PC-3 (cell line): Measurements from ENCODE around the gene MGARP. TPM values are rescaled to one million over a fixed set of nuclear protein-coding genes. Genes with fewer than 3 reads are reported as not detected.

Experiments
- ATAC-seq: fragments of 200-7000 bp; cut with Tn5 transposase; 2 replicates; pipeline ENCODE4 v1.9.1; 2020; ENCODE audit warnings: mild to moderate bottlenecking, moderate library complexity
- Bru-seq: library from RNA; stranded (reverse); fragments of 400-500 nt; gene quantifications from one replicate; lab custom pipeline; 2021; lab: Mats Ljungman, UMichigan
- BruChase-seq, 2 experiments: library from RNA; stranded (reverse); fragments of 400-500 nt; gene quantifications; one replicate each; lab custom pipeline; 2021; lab: Mats Ljungman, UMichigan
- BruUV-seq: library from RNA; stranded (reverse); fragments of 400-500 nt; replicated peaks from 2 replicates; lab custom pipeline; 2021; lab: Mats Ljungman, UMichigan
- CTCF ChIA-PET: fragments of 300-600 bp; sonication (Branson Sonifier 250); formaldehyde crosslinking; loops from one replicate; lab custom pipeline; 2022; ENCODE audit warnings: antibody characterized with exemption; lab: Charles Lee
- POLR2A ChIA-PET: fragments of 300-600 bp; sonication (Branson Sonifier 250); formaldehyde crosslinking; loops from one replicate; lab custom pipeline; 2022; ENCODE audit warnings: antibody characterized with exemption; ENCODE audit not compliant: unreplicated experiment; lab: Charles Lee
- DNase-seq: peaks from one replicate; pipeline ENCODE4 v3.0.0-alpha.2; 2015
- H2AFZ ChIP-seq: fragments of 300-600 bp; sonication (generic); 2 replicates; pipeline ENCODE4 v1.6.0; 2016; ENCODE audit warnings: antibody characterized with exemption, low read length
- H3F3A ChIP-seq: fragments of 300-600 bp; sonication (generic); one replicate; pipeline ENCODE4 v1.6.0; 2017; ENCODE audit warnings: antibody characterized with exemption, low read length, control low read depth, mild to moderate bottlenecking; ENCODE audit not compliant: unreplicated experiment
- H3K27ac ChIP-seq: fragments of 300-600 bp; sonication (generic); 2 replicates; pipeline ENCODE4 v1.5.1; 2016; ENCODE audit warnings: mild to moderate bottlenecking, low read length
- H3K27me3 ChIP-seq: fragments of 300-600 bp; sonication (generic); 2 replicates; pipeline ENCODE4 v1.6.1; 2016; ENCODE audit warnings: low read length, mixed read lengths
- H3K36me3 ChIP-seq: fragments of 300-600 bp; sonication (generic); 2 replicates; pipeline ENCODE4 v1.6.1; 2016; ENCODE audit warnings: low read depth, mixed run types, low read length, mixed read lengths
- H3K4me1 ChIP-seq: fragments of 300-600 bp; sonication (generic); 2 replicates; pipeline ENCODE4 v1.5.1; 2016; ENCODE audit warnings: low read length; ENCODE audit not compliant: insufficient read depth
- H3K4me2 ChIP-seq: fragments of 300-600 bp; sonication (generic); 2 replicates; pipeline ENCODE4 v1.6.0; 2016; ENCODE audit warnings: low read length
- H3K4me3 ChIP-seq: fragments of 300-600 bp; sonication (generic); 2 replicates; pipeline ENCODE4 v1.5.1; 2016; ENCODE audit warnings: mild to moderate bottlenecking, low read length, mixed read lengths
- H3K79me2 ChIP-seq: fragments of 300-600 bp; sonication (generic); 2 replicates; pipeline ENCODE4 v1.6.1; 2017; ENCODE audit warnings: low read length, mixed read lengths
- H3K9ac ChIP-seq: fragments of 300-600 bp; sonication (generic); 2 replicates; pipeline ENCODE4 v1.6.0; 2016; ENCODE audit warnings: mild to moderate bottlenecking, low read length
- H3K9me2 ChIP-seq: fragments of 300-600 bp; sonication (generic); replicated peaks from 2 replicates; pipeline ENCODE4 v1.6.1; 2016; ENCODE audit warnings: mixed run types, low read length, mixed read lengths
- H3K9me3 ChIP-seq: fragments of 300-600 bp; sonication (generic); 2 replicates; pipeline ENCODE4 v1.6.1; 2016; ENCODE audit warnings: low read length, mixed read lengths
- H4K20me1 ChIP-seq: fragments of 300-600 bp; sonication (generic); 2 replicates; pipeline ENCODE4 v1.6.1; 2016; ENCODE audit warnings: low read length, mixed read lengths
- CTCF ChIP-seq: fragments of 300-600 bp; sonication (generic); conservative IDR thresholded peaks from 2 replicates; pipeline ENCODE4 v1.5.1; 2017; ENCODE audit warnings: antibody characterized with exemption, low read depth, mild to moderate bottlenecking, low read length
- EZH2 ChIP-seq: fragments of 300-600 bp; sonication (generic); IDR thresholded peaks from one replicate; pipeline ENCODE4 v1.6.1; 2017; ENCODE audit warnings: antibody characterized with exemption, mild to moderate bottlenecking, low read length; ENCODE audit not compliant: unreplicated experiment
- EZH2phosphoT487 ChIP-seq: fragments of 300-600 bp; sonication (generic); IDR thresholded peaks from 2 replicates; pipeline ENCODE4 v1.6.1; 2018; ENCODE audit warnings: mild to moderate bottlenecking, antibody characterized with exemption, low read length, borderline replicate concordance
- intact Hi-C: fragments of 100-400 bp; cut with micrococcal nuclease; formaldehyde crosslinking; loops from 2 replicates; pipeline ENCODE4 v1.9.0; 2023
- long read RNA-seq: library from polyadenylated mRNA; unstranded; transcript quantifications from one replicate; pipeline ENCODE4 v2.0.0, GENCODE V29; 2021; ENCODE audit not compliant: unreplicated experiment
- total RNA-seq: library from RNA; depleted of rRNA; stranded (reverse); fragments of >200 nt; gene quantifications from 2 replicates; pipeline ENCODE4 v1.2.3, GENCODE V29; 2014; rRNA removed

The MGARP gene
- total RNA-seq: 0.33 TPM in 1 of 2 replicates, not detected in the other
- percentile 19 among the genes with signal in this experiment for Bru-seq, nascent RNA
- BruChase-seq, experiment 1, labeled RNA remaining after a 6-hour chase: percentile 34 among the genes with signal in this experiment
- BruChase-seq, experiment 2, labeled RNA remaining after a 2-hour chase: percentile 32 among the genes with signal in this experiment
- long read RNA-seq: 0 reads

GRCh38 chr4:139279760-139280620 is at the start of gene MGARP:
TSS of gene MGARP (minus strand) at chr4:139280225. CDS start at chr4:139280158, 67 bp downstream.
- Histone ChIP-seq H3K36me3 (no peaks in the 10 kb centered on the region), H3K9ac (no peak within 1 kb of the TSS), H3K4me1 (no peaks in the 10 kb centered on the region), H3K4me3 (no peak within 1 kb of the TSS), H3K9me3 (no peaks in the 10 kb centered on the region), H2AFZ (no peak within 1 kb of the TSS), H3K9me2 (no peaks in the 10 kb centered on the region), H4K20me1 (no peaks in the 10 kb centered on the region), H3K79me2 (no peaks in the 10 kb centered on the region), H3K4me2 (no peak within 1 kb of the TSS), H3F3A (no peaks in the 10 kb centered on the region), H3K27me3 (no peaks in the 10 kb centered on the region), H3K27ac (no peak within 1 kb of the TSS)
- POLR2A ChIA-PET: no interaction called here
- CTCF ChIA-PET: interaction anchor here (1.0 kb wide), 1 partner anchor 15 kb away, joined by 3 read pairs; no protein-coding TSS in a partner anchor
- TF ChIP-seq EZH2phosphoT487: no peak
- no peak for TF ChIP-seq EZH2
- no peak for TF ChIP-seq CTCF
- DNase-seq (no peak), ATAC-seq (no peak)
- no TSS peak for BruUV-seq
- intact Hi-C loops: loop anchor here (5.0 kb wide), 1 partner anchor 53 kb away; no protein-coding TSS in a partner anchor

- Histone ChIP-seq H2AFZ (no peak overlapping the region), H4K20me1 (peaks cover 24% of the 10 kb centered on the region; the same call in 1 of the 2 replicates), H3K27ac (no peak overlapping the region), H3K4me2 (no peak overlapping the region), H3K27me3 (no peaks in the 10 kb centered on the region), H3K9ac (no peak overlapping the region), H3K9me2 (no peaks in the 10 kb centered on the region), H3K79me2 (peaks cover 100% of the 10 kb centered on the region), H3K4me3 (no peak overlapping the region), H3K9me3 (no peaks in the 10 kb centered on the region), H3F3A (no peaks in the 10 kb centered on the region), H3K4me1 (no peaks in the 10 kb centered on the region), H3K36me3 (peaks cover 4% of the 10 kb centered on the region)
- ChIA-PET CTCF (interaction anchor here (0.6 kb wide), 1 partner anchor 976 kb away, joined by 3 read pairs; no protein-coding TSS in a partner anchor), POLR2A (no interaction called here)
- no TSS peak for BruUV-seq
- ATAC-seq (no peak), DNase-seq (no peak)
- no peak for TF ChIP-seq EZH2phosphoT487
- TF ChIP-seq EZH2: no peak
- TF ChIP-seq CTCF: no peak
- intact Hi-C loops: no loop called here
Observed at GRCh38 chr4:139329665-139330200, 49.7 kb upstream of the MGARP start.
